Inflammatory macrophage treated with lipopolysaccharide for 1 hour (primary cell): Measurements from ENCODE around the gene PDE9A.
"Not testable (repeated sequence)": the region's sequence is repeated elsewhere in the genome, so short reads cannot be mapped to it uniquely, and the experiment has no call there.

Source experiments
- DNase-seq, 2 donors: peaks; one replicate each; pipeline ENCODE4 v3.0.0-alpha.2; 2020 to 2022

Gene PDE9A

DNA sequence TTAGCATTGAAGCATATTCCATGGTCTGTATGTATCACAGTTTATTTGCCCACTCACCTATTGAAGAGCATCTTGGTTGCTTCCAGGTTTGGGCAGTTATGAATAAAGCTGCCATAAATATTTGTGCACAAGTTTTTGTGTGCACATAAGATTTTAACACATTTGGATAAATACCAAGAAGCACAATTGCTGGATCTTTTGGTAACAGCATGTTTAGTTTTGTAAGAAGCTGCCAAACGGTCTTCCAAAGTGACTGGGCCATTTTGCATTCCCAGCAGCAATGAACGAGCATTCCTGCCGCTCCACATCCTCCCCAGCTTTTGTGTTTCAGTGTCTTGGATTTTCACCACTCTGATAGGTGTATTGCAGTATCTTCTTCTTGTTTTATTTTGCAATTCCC lies 62.7 kb downstream of the PDE9A start:
- DNase-seq: no peak

DNA sequence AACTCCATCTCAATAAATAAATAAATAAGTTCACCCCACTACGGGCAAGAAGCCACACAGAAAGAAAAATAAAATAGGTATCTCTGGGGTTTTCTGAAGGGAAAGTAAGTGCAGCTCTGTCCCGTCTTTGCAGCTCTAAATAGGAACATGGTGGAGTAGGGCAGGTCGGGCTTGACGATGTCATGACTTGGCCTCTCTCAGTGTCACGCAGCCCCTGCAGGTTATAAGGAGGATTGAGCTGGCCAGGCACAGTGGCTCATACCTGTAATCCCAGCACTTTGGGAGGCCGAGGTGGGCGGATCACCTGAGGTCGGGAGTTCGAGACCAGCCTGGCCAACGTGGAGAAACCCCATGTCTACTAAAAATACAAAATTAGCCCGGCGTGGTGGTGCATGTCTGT lies 67.1 kb downstream of the PDE9A start:
- DNase-seq: not testable (repeated sequence)

DNA sequence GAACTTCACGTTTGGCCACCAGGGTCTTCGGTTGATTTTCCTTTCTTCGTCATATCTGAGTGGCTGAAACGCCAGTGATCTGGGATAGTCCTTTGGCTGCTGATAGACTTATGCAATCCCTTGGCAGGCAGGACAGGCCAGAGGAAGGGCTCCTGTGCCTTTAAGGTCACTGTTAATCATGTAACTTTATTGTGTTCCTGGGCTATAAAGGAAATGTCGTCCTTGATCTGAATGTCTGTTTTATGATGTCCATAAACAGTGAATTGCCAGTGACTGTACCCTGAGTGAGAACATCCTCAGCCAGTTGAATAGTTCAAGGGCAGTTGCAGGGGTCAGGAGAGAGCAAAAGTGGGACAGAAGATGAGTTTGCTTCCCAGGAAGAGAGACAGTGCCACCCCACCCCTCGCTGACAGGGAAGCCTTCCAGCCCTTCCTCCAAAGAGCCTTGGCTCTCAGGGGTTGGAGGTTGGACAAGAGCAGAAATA lies 68.0 kb downstream of the PDE9A start:
- no peak for DNase-seq

DNA sequence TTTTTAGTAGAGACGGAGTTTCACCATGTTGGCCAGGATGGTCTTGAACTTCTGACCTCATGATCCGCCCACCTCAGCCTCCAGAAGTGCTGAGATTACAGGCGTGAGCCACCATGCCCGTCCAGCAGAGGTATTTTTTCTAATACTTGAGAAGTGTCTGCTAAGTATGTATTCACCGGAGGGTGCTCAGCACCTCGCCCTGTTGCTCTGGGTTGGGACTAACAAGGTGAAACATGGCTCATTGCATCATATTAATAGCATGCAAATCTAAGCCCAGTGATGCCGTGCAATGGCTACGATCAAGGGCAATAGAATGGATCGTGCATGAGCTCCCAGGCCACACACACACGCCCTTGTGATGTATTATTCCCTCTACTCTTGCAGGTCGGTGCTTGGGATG lies 68.7 kb downstream of the PDE9A start:
- DNase-seq: no peak

DNA sequence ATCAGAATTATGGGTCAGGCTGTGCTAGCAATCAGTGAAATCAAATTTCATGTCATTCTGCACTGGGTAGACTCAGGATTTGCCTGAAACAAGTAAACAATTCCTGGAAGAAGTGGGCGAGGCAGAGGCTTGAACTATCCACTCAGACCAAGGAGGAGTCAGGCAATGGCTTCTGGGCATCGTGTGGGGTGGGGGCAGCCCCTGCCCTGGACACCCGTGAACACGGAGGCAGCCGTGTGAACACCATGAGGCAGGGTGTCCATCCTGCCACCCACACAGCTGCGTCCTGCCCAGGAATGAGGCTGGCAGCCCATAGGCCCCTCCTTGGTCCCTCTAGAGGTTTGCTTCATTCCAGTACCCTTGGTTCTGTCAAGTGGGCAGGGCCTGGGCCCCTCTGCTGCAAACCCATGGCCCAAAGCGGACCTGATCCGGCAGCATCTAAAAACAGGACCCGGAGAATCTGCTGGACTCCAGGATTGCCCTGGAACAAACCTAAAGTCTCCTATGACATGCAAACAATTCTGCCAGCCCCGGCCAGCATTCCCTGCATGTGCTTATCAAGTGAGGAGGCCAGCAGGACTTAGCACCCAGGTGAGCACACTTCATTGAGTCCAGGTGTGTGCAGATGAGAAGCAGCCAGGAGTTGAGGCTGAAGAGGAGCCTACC lies 69.5 kb downstream of the PDE9A start:
- DNase-seq: no peak

DNA sequence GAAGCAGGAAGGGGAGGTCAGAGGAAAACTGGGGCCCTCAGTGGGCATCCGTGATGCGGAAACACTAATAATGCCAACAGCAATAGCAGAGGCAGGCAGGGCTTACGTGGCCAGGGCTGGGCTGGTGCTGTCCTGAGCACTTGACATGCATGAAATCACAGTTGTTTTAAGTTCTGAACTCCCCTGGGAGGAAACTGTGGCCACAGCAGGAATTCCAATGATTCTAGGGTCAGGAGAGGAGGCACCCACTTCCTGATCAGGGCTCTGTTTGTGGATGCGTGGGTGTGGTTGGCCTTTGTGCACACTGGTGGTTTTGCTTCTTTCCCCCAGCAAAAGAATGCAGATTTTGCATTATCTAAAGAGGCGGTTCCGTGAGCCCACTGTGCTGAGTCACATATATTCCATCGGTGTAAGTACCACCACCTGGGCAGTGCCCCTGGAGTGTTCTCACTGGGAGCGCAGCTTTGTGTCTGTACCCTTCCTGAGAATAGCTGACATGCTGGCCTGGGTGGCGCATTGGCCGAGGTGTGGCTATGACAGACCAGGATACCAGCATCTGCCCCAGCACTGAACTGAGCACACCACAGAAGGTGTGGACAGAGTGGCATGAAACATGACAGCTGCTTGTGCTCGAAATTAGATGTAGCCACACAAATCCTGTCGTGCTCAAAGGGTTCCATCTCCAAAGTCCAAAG lies 71.0 kb downstream of the PDE9A start:
- peak; percentile 58 to 84 for DNase-seq

DNA sequence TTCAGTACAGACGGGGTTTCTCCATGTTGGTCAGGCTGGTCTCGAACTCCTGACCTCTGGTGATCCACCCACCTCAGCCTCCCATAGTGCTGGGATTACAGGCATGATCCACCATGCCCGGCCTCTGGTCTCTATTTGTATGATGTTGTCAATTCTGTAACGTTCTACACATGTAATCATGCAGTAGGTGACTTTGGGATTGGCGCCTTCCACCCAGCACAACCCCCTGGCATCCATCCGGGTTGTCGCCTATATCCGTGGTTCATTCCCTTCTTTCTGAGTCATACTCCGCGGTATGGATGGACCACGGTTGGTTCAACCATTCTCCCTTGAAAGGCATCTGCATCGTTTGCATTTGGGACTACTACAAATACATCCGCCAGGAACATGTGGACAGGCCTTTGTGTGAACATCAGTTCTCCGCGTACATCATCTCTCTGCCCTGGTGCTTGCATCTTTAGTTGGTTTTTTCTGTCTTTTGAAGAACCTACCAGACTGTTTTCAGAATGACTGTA lies 72.1 kb downstream of the PDE9A start:
- no peak for DNase-seq

DNA sequence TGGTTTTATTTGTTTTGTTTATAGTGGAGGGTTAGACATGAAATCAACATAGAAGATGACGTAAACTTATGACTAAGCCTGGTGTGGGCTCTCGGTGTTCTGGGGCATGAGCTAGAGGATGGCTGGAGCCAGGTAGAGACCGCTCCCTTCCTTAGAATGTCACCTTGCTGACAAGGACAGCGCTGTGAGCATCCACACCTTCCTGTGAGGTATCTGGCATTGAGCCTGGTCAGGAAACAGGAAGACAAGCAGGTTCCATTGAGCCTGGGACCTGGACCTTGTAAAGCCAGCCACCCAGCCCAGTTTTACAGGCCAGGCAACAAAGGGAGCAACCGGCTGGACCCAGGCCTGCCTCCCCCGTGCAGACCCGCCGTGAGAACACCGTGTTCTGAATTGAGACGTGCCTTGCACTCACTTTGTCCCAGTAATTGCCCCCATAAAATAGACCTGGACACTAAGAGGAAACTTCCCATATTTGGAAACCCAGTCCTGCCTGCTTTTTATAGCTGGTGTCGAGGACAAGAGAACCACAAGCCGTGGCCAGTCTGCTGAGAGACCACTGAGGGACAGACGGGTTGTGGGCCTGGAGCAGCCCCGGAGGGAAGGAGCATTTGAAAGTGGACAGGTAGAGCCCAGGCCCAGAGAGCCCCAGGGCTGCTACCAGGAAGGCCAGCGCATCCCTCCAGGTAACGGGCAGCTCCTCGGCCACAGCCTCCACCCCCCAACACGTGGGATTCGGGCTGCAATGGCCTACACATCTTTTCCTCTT lies 78.0 kb downstream of the PDE9A start:
- DNase-seq: no peak

DNA sequence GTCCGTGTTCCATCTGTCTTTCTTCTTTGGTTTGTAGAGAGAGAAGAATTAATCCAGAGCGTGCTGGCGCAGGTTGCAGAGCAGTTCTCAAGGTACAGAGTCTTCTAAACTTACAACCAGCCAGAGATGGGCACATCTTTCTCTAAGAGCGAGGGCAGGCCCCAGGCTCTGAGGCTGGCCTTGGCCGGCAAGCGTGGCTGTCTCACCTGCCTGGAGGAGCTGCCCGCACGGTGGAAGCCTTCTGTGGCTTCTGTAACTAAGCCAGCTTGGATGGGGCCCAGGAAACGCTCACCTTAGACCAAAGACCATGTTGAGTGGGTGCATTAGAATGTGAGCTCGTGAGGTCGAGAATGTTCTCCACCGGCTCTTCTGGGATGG lies 78.6 kb downstream of the PDE9A start:
- no peak for DNase-seq

DNA sequence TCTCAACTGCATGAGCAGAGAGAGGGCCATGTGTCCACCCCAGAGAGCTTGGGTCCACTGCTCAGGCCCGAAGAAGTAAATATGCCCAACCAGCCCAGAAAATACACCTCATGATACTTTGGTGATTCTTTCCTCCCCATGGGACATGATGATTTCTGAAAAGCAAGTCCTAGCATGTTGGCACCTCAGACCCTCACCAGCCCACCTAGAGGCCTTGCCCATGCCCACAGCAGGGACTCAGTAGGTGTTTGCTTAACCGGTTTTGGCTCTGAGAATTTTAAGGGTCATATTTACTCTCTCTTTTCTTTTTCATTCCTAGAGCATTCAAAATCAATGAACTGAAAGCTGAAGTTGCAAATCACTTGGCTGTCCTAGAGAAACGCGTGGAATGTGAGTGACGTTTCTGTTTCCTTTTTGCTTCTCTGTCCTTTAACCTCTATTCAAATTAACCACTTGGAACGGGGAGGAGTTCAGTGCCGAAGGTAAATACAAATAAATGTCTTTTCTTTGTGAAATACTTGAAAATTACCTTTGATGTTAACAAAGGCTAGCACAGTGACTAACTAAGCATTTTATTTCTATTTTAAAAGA lies 79.7 kb downstream of the PDE9A start:
- peak in 1 of 2 donors; percentile 8 for DNase-seq

DNA sequence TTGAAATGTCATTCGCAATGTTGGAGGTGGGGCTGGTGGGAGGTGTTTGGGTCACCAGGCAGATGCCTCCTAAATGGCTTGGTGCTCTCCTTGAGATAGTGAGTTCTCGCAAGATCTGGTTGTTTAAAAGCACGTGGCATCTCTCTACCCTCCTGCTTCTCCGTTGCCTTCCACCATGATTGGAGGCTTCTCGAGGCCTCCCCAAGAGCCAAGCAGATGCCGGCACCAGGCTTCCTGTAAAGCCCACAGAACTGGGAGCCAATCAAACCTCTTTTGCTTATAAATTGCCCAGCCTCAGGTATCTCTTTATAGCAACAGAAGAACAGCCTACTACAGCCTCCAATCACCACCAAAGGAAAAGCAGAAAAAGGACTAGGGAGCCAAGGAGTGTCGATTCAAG lies 80.5 kb downstream of the PDE9A start:
- DNase-seq: no peak

DNA sequence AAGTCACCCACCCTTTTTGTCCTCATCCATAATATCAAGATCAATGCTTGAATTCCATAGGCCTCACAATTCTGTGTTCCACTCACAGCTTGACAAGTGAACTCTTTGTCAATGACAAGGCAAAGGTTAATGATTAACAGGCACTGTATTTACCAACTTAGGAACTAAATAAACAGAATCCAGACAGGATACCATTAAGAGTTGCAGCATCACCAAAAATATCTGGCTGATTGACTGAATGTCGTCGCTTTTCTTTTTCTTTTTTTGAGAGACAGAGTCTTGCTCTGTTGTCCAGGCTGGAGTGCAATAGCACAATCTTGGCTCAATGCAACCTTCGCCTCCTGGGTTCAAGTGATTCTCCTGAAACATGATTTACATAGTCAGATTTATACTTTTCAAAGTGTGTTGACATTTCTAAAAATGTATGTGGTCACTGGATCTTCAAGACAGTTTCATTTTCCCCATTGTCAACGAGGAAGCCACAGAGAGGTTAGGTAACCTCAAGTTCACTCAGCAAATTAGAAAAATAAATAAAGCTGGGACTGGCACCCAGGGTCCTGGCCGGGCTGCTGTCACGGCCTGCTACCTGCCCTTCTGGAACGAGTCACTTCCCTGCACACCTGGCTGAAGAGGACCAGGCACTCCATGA lies 81.0 kb downstream of the PDE9A start:
- DNase-seq: peak; percentile 34 to 51

DNA sequence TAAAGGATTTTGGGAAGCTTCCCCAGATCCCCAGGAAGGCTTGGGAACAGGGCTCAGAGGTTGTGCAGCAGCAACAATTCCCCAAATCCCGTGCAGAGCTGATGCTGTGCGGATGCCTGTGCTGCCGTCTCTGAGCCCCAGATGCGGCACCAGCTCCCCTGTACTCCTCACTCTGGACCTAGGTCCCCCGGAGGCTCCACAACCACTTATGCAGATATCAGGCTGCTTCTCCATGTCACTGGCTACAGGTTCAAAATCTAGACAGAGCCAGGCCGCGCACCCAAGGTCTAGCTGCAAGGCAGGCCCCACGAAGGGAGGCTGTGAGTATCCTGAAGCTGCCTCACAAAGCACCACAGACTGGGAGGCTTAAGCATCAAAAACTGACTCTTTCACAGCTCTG lies 81.6 kb downstream of the PDE9A start:
- no peak for DNase-seq

DNA sequence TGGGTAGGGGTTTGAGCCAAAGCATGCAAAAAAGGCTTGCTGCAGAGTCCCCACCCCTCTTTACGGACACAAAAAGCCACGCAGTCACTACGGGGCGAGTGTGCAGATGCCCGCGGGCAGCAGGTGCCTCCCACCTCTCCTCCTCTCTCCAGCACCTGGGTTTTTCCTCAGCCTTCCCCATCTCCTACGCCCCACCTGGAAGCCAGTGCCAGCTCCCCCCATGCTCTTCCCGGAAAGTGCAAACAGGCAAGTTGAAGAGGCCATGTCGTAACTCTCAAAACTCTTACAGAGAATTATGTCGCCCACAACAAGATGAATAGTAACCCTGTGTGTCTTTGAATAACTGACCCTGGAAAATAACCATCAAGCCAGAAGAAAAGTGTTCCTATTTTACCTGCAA lies 82.5 kb downstream of the PDE9A start:
- no peak for DNase-seq

DNA sequence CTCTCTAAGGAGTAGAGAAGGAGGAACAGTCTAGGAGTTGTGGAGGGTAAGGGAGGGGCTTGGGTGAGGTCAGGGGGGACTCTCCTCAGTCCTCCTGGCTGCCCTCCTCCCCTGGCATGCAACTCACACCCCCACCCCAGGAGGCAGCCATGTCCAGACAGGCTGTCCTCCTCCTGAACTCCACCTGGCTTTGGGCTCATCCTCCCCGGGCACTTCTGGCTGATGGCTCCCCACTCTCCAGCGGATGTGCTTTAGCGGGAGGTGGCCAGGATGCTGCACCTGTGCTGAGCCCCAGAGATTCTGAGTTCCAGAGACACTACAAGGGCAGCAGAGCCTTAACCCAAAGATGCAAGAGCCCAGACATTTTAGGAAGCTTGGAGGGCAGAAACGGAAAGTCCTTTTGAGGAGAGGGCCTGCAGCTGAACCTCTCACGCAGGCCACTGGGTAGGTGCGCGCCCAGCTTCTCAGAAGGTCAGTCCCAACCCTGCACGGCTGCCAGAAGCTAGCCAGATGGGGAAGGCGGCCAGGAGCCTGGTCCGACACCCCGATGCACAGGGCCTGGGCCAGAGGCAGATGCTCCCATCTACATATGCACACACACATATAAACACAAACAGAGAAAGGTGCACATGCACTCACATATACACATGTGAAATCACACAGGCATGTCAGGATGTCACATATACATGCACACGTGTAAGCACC lies 83.4 kb downstream of the PDE9A start:
- no peak for DNase-seq

DNA sequence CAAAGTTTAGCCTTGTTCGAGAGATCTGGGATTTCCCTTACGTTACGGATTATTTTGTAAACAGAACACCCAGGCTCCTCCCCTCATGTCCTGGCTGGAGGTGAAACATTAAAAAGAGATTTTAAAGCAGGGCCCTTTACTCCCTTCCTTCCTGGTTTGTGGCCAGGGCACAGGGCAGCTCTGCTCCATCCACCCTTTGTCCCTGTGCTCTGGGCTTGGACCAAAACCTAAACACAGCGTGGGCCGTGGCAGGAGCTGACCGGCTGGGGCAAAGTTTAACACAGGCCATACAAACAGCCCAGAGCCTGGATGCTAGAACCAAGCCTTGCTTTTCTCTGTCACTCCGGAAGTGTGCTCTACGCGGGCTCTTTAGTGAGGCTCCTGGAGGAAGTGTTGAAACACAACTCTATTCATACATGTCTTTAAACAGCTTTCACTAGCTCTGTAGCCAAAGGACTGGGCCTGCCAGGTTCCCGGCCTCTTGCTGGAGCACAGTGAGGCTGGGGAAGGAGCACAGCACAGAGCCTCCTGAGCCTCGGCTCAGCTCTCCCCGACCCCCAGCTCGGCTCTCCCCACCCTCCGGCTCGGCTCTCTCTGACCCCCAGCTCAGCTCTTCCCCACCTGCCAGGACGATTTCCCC lies 84.7 kb downstream of the PDE9A start:
- DNase-seq: peak in 1 of 2 donors; percentile 17

DNA sequence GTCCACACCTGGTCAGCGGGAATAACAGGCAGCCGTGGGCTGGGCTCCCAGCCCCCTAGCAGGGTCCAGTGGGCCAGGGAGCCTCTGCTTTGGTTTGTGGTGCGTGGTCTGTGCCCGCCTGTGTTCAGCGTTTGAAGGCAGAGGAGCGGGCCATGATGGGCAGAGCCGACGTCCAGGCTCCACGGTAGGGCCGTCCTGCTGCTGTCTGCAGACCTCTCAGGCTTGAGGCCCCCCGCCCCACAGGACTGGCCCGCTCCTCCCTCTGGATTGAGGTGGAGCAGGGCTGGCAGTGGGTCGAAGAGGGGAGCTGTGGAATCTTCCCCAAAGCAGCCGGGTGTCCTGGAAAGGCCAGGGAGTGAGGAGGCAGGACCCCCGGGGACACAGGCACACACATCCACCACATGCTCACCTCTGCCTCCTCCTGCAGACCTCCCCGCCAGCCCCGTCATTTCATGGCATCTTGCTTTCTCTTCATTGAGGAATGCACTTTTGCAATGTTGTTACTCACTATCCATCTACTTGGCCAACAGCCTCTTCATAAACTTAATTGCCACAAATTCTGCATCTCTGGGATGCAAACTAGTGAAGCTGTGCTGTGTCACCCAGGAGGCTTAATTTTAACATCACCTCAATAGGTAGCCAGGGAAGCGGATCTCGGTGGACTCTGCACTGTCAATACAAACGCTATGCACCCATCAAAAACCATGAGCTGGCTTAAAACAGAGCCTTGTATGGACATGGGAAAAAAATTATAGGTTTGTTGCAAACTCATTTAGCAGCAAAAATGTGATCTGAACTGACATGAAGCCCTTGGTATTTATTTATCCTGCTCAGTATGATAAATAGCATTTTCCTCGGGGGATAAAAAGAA lies 85.9 kb downstream of the PDE9A start:
- no peak for DNase-seq

DNA sequence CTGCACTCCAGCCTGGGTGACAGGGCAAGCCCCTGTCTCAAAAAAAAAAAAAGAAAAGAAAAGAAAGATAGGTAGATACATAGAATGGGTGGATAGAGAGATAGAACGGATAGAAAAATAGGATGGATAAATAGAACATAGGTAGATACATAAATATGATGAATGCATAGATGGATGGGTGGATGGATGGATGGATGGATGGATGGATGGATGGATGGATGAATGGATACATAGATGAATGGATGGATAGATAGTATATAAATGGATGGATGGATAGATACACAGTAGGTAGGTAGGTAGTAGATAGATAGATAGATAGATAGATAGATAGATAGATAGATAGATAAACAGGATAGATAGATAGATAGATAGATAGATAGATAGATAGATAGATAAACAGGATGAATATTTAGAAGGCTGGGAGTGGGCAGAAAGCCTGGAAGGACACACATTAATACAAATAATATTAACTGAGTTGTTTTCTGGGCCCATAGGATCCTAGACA lies 87.0 kb downstream of the PDE9A start:
- no peak for DNase-seq

DNA sequence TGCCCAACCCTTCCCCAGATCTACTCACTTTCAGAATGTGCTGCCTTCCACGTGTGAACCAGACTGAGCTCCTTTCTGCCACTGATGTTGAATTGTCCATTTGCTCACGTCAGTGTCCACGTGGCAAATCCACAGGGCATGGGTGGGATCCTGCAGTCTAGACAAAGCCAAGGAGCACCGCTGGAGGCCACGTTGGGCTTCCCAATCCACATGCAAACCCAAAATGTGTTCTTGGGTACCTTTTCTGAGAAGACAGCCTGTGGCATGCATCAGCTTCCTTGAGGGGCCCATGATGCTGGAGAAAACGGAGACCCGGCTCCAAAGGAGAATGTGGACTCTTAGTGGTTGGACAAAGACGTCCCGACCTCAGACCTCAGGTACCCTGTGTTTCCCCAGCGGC lies 87.6 kb downstream of the PDE9A start:
- DNase-seq: no peak
